GM12875 (cell line): Measurements from ENCODE around the gene SEL1L.
"Not testable (repeated sequence)": the region's sequence is repeated elsewhere in the genome, so short reads cannot be mapped to it uniquely, and the experiment has no call there.

Experiments used
- H3K4me3 ChIP-seq: one replicate; pipeline ENCODE4 v1.5.1; 2011; ENCODE audit warnings: low read depth, low read length, control low read depth
- CTCF ChIP-seq: IDR thresholded peaks from 2 replicates; pipeline ENCODE4 v1.5.1; 2011; ENCODE audit warnings: low read depth, mild to moderate bottlenecking, control low read depth, inconsistent platforms, low read length, moderate library complexity, borderline replicate concordance; ENCODE audit not compliant: insufficient read depth

SEL1L gene

DNA sequence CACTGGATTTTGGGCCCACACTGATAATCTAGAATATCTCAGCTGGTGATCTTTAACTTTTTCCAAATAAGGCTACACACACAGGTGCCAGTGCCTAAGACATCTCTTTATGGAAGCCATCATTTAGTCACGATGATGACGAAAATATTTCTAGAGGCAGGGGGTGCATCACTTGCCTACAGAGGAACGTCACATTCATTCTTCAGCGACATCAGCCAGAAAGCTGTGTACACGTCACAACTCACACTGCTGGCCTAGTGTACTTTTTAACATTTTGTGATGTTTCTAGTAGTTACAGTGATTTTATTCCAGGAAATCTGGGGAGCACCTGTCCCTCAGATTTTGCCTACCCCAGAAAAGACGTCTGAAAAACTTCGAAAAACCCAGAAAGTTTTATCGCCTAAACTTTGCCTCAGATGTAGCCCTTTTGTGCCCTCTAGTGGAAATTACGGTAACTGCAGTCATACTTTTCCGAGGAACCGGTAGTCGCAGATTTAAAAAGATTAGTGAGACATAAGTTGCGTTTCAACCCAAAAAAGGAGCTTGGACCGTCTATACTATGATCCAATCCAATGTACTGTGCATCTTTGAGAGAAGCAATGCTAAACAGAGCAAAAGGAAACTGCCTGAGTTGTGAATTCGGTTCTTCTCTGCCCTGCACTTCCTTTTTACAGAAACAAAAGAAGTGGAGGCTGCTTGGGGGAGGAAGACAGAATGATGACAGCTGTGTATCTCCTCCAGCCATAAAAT is 69.2 kb downstream of the SEL1L start:
- peak overlapping the region; percentile 46 for H3K4me3 ChIP-seq
- peak; percentile 74 for TF ChIP-seq CTCF

DNA sequence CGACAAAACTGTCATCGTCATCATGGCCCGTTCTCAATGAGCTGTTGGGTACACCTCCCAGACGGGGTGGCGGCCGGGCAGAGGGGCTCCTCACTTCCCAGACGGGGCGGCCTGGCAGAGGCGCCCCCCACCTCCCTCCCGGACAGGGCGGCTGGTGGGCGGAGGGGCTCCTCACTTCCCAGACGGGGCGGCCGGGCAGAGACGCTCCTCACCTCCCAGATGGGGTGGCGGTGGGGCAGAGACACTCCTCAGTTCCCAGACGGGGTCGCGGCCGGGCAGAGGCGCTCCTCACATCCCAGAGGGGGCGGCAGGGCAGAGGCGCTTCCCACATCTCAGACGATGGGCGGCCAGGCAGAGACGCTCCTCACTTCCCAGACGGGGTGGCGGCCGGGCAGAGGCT is 71.3 kb downstream of the SEL1L start:
- H3K4me3 ChIP-seq: not testable (repeated sequence)

DNA sequence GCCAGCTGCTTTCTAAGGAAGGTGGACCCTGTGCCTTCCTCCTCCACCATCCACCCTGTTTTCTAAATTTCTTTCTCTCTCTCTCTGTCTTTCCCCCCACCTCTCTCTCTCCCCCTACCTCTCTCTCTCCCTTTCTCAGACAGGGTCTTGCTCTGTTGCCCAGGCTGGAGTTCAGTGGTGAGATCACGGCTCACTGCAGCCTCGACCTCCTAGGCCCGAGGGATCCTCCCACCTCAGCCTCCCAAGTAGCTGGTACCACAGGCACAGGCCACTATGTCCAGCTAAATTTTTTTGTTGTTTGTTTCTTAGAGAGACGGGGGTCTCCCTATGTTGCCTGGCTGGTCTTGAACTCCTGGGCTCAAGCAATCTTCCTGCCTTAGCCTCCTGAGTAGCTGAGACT is 73.7 kb downstream of the SEL1L start:
- no peak for TF ChIP-seq CTCF

GRCh38 chr14:81458352-81458751 is 75.3 kb downstream of the SEL1L start:
- H3K4me3 ChIP-seq: no peak overlapping the region
- TF ChIP-seq CTCF: no peak

More for the DNA sequence above, 73.7 kb downstream of the SEL1L start:
- no peak overlapping the region for H3K4me3 ChIP-seq

DNA sequence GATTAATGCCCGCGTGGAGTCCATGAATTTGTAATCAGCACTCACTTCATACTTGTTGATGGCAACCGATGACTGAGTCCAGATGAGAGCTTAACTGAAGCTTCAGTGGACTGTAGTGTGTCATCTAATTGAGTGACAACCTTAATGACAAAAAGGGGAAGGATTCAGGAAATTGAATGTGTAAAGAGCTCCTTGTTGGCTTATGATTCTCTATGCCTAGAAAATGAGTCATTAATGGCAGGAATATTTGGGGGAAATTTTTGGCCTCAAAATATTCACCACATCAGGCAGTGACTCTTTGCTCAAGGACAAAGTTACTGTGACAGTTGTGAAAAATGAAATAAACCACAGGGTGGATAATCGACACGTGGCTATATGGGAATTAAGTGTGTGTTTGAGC is 78.3 kb downstream of the SEL1L start:
- no peak for TF ChIP-seq CTCF
- no peak overlapping the region for H3K4me3 ChIP-seq

GRCh38 chr14:81454572-81455218 is 79.0 kb downstream of the SEL1L start:
- no peak for TF ChIP-seq CTCF
- H3K4me3 ChIP-seq: no peak overlapping the region

GRCh38 chr14:81453166-81453766 is 80.4 kb downstream of the SEL1L start:
- no peak overlapping the region for H3K4me3 ChIP-seq
- peak; percentile 71 for TF ChIP-seq CTCF
